Lower lobe of right lung (tissue), 2 donors: ENCODE results near the gene B3GNT5. TPM values are rescaled to one million over a fixed set of nuclear protein-coding genes. Genes with fewer than 3 reads are reported as not detected.

Experiments
- ATAC-seq, 2 donors: fragments of 200-7000 bp; cut with Tn5 transposase; one replicate each; pipeline ENCODE4 v1.9.1; 2020 to 2022; ENCODE audit warnings: mild to moderate bottlenecking in 2 of 2, moderate library complexity in 2 of 2
- DNase-seq: peaks from one replicate; pipeline ENCODE4 v3.0.0-alpha.2; 2020
- H3K27ac ChIP-seq: fragments of 200-600 bp; one replicate; pipeline ENCODE4 v1.8.0; 2022
- H3K27me3 ChIP-seq: fragments of 200-600 bp; one replicate; pipeline ENCODE4 v1.8.0; 2022; ENCODE audit warnings: low read depth
- H3K36me3 ChIP-seq: fragments of 200-600 bp; one replicate; pipeline ENCODE4 v1.8.0; 2022; ENCODE audit warnings: mild to moderate bottlenecking
- H3K4me1 ChIP-seq: fragments of 200-600 bp; one replicate; pipeline ENCODE4 v1.8.0; 2022
- H3K4me3 ChIP-seq: fragments of 200-600 bp; one replicate; pipeline ENCODE4 v1.8.0; 2022; ENCODE audit warnings: mild to moderate bottlenecking
- H3K9me3 ChIP-seq: fragments of 200-600 bp; one replicate; pipeline ENCODE4 v1.8.0; 2022
- intact Hi-C: fragments of 100-400 bp; cut with DNase I; formaldehyde crosslinking; loops from one replicate; pipeline ENCODE4 v1.11.0; 2022
- long read RNA-seq: library from polyadenylated mRNA; unstranded; transcript quantifications from one replicate; pipeline ENCODE4 v2.0.0, GENCODE V29; 2021
- total RNA-seq: library from RNA; stranded (reverse); fragmentation: NEBNext Ultra II Directional; extraction: Animal tissue kit (Norgen Biotek cat#: 25700); gene quantifications from one replicate; pipeline ENCODE4 v1.2.1, GENCODE V29; 2021
- TF ChIP-seq, protein P1 (sequence below): fragments of 200-600 bp; IDR thresholded peaks from one replicate; pipeline ENCODE4 v1.8.0; 2022; ENCODE audit warnings: antibody characterized with exemption, mild to moderate bottlenecking
- donor health status: DM: no; HTN: yes; CAD: no; lungs with severe emphysema.

The B3GNT5 gene, protein sequence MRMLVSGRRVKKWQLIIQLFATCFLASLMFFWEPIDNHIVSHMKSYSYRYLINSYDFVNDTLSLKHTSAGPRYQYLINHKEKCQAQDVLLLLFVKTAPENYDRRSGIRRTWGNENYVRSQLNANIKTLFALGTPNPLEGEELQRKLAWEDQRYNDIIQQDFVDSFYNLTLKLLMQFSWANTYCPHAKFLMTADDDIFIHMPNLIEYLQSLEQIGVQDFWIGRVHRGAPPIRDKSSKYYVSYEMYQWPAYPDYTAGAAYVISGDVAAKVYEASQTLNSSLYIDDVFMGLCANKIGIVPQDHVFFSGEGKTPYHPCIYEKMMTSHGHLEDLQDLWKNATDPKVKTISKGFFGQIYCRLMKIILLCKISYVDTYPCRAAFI
- total RNA-seq = 30.8 TPM
- long read RNA-seq, full-length matches to known transcripts = 9 of 32 reads
- long read RNA-seq, partial matches to known transcripts = 7 of 32 reads
- long read RNA-seq, other reads (novel, unspliced or antisense) = 16 of 32 reads

DNA sequence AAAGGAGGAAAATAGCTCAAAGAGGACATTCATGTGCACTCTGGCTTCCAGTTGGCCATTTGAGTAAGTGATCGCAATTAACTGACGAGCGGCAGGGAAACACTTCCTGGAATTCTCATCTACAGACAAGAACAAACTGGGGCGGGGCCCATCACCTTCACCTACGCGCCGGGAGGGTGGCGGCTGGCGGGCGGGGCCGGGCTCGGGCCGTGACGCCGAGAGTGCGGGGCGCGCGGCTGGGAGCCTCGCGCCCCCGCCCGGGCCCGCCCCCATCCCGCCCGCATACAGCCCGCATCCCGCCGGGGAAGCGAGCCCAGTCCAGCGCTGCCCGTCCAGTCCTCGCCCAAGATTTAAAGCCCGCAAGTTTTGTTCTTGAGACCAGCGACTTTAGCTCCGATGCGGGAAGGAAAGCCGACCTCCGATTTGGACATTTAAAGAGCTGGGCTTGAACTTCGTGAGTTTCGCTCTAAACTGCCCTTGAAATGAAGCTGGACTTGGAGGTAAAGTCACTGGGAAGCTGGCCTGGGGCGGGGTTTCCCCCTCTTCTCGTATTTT lies at the start of gene B3GNT5:
B3GNT5 (plus strand) TSS at position 281 of the 555 bp plus-strand sequence. CDS start 16,546 bp downstream, outside the sequence.
- DNase-seq = peak; percentile 90
- TF ChIP-seq, protein P1, sequence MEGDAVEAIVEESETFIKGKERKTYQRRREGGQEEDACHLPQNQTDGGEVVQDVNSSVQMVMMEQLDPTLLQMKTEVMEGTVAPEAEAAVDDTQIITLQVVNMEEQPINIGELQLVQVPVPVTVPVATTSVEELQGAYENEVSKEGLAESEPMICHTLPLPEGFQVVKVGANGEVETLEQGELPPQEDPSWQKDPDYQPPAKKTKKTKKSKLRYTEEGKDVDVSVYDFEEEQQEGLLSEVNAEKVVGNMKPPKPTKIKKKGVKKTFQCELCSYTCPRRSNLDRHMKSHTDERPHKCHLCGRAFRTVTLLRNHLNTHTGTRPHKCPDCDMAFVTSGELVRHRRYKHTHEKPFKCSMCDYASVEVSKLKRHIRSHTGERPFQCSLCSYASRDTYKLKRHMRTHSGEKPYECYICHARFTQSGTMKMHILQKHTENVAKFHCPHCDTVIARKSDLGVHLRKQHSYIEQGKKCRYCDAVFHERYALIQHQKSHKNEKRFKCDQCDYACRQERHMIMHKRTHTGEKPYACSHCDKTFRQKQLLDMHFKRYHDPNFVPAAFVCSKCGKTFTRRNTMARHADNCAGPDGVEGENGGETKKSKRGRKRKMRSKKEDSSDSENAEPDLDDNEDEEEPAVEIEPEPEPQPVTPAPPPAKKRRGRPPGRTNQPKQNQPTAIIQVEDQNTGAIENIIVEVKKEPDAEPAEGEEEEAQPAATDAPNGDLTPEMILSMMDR = no peak
- Histone ChIP-seq H3K4me1 (peaks cover 22% of the 10 kb centered on the region), H3K27ac (peak within 1 kb of the TSS; percentile 95), H3K36me3 (no peaks in the 10 kb centered on the region), H3K4me3 (peak within 1 kb of the TSS; percentile 80), H3K9me3 (no peaks in the 10 kb centered on the region), H3K27me3 (no peaks in the 10 kb centered on the region)
- intact Hi-C loops = no loop called here
- peak; percentile 88 to 90 for ATAC-seq

GRCh38 chr3:183203670-183204069 lies 49.4 kb upstream of the B3GNT5 start:
- ATAC-seq (no peak), DNase-seq (no peak)
- Histone ChIP-seq H3K27ac (no peak overlapping the region), H3K27me3 (no peaks in the 10 kb centered on the region), H3K4me3 (no peak overlapping the region), H3K9me3 (no peaks in the 10 kb centered on the region), H3K4me1 (no peaks in the 10 kb centered on the region), H3K36me3 (no peaks in the 10 kb centered on the region)
- TF ChIP-seq, protein P1 = no peak
- intact Hi-C loops = no loop called here

DNA sequence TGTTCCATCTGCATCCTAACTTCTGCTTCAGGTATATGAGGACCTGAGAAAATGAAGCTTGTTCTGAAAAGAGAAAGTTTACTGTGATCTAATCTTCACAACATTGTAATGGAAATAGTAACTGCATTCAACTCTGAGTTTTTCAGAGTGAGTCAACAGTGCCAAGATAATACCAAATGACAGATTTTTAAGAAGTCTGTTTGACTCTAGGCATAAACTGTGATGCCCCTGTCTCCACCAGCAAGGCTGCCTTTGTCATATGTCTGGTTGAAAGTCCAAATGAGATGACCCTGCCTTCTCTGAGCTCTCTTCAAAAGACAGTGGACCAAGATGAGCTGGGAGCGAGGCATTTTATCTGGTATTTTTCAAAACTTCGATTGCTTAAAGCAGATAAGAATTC lies 44.8 kb upstream of the B3GNT5 start:
- Histone ChIP-seq H3K27ac (no peak overlapping the region), H3K4me3 (no peak overlapping the region), H3K9me3 (no peaks in the 10 kb centered on the region), H3K27me3 (no peaks in the 10 kb centered on the region), H3K4me1 (peaks cover 12% of the 10 kb centered on the region), H3K36me3 (no peaks in the 10 kb centered on the region)
- TF ChIP-seq, protein P1 = no peak
- intact Hi-C loops = no loop called here
- no peak for ATAC-seq
- no peak for DNase-seq

GRCh38 chr3:183208800-183209199 lies 44.3 kb upstream of the B3GNT5 start:
- intact Hi-C loops = no loop called here
- no peak overlapping the region for H3K4me3 ChIP-seq
- TF ChIP-seq, protein P1 = no peak
- H3K36me3 ChIP-seq = no peaks in the 10 kb centered on the region
- H3K27ac ChIP-seq = no peak overlapping the region
- ATAC-seq (no peak), DNase-seq (no peak)
- no peaks in the 10 kb centered on the region for H3K9me3 ChIP-seq
- H3K27me3 ChIP-seq = no peaks in the 10 kb centered on the region
- H3K4me1 ChIP-seq = peaks cover 12% of the 10 kb centered on the region

GRCh38 chr3:183210341-183210740 lies 42.7 kb upstream of the B3GNT5 start:
- intact Hi-C loops = no loop called here
- peak overlapping the region; percentile 76 for H3K27ac ChIP-seq
- H3K4me3 ChIP-seq = no peak overlapping the region
- peaks cover 12% of the 10 kb centered on the region for H3K4me1 ChIP-seq
- no peaks in the 10 kb centered on the region for H3K36me3 ChIP-seq
- no peaks in the 10 kb centered on the region for H3K27me3 ChIP-seq
- DNase-seq = no peak
- TF ChIP-seq, protein P1 = no peak
- no peaks in the 10 kb centered on the region for H3K9me3 ChIP-seq
- ATAC-seq = peak; percentile 51 to 55
